Measurements from ENCODE around the gene FAM163B.

DNA sequence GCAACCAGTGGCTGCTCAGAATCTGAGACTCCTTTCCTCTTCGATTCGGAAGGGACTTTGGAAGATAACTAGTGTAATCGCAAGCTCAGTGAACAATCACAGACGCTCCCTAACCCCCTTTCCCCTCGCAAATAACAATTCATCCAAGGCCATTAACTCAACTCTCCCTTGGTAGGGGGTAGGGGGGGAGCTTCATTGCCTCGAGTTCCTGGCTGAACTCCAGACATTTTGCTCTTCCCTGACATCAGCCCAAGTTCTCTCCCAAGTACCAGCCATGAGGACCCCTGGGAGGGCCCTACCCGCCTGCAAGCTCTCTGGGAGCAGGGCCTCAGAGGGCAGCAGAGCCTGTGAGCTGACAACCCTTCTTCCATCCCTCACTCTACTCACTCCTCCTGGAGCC is 8.4 kb downstream of the FAM163B start:
- TF ChIP-seq, protein P1, sequence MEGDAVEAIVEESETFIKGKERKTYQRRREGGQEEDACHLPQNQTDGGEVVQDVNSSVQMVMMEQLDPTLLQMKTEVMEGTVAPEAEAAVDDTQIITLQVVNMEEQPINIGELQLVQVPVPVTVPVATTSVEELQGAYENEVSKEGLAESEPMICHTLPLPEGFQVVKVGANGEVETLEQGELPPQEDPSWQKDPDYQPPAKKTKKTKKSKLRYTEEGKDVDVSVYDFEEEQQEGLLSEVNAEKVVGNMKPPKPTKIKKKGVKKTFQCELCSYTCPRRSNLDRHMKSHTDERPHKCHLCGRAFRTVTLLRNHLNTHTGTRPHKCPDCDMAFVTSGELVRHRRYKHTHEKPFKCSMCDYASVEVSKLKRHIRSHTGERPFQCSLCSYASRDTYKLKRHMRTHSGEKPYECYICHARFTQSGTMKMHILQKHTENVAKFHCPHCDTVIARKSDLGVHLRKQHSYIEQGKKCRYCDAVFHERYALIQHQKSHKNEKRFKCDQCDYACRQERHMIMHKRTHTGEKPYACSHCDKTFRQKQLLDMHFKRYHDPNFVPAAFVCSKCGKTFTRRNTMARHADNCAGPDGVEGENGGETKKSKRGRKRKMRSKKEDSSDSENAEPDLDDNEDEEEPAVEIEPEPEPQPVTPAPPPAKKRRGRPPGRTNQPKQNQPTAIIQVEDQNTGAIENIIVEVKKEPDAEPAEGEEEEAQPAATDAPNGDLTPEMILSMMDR (IDR thresholded peaks at IDR 0.05; ENCODE audit: insufficient read depth, low read length), result no peak
- no peak for TF ChIP-seq POLR2AphosphoS5 (IDR thresholded peaks at IDR 0.05; ENCODE audit: low read depth)
